Heart left ventricle (tissue), 16 donors: ENCODE data around the gene FLYWCH1. TPM values are rescaled to one million over a fixed set of nuclear protein-coding genes. Genes with fewer than 3 reads are reported as not detected.

Experiments
- ATAC-seq, 4 donors: fragments of 200-7000 bp; cut with Tn5 transposase; one replicate each; pipeline ENCODE4 v1.9.1; 2020 to 2022; ENCODE audit warnings: moderate library complexity in 4 of 4, mild to moderate bottlenecking in 3 of 4, moderate number of reproducible peaks in 1 of 4
- DNase-seq, 5 donors: peaks; one replicate each; pipeline ENCODE4 v3.0.0-alpha.2; 2020
- H3K27ac ChIP-seq, 12 donors: fragments of 200-600 bp; sonication (generic) in 4 of 12; one replicate each; pipeline versions ENCODE4 v1.5.0 to v1.8.0; 2016 to 2022; ENCODE audit warnings: mild to moderate bottlenecking in 2 of 12
- H3K27me3 ChIP-seq, 9 donors: fragments of 200-600 bp; sonication (generic) in 2 of 9; one replicate each; pipeline versions ENCODE4 v1.5.1 to v1.8.0; 2016 to 2022; ENCODE audit warnings: mild to moderate bottlenecking in 3 of 9
- H3K36me3 ChIP-seq, 9 donors: fragments of 200-600 bp; sonication (generic) in 2 of 9; one replicate each; pipeline versions ENCODE4 v1.5.0 to v1.8.0; 2018 to 2022; ENCODE audit warnings: mild to moderate bottlenecking in 2 of 9
- H3K4me1 ChIP-seq, 12 donors: fragments of 200-600 bp; sonication (generic) in 4 of 12; one replicate each; pipeline versions ENCODE4 v1.5.0 to v1.8.0; 2016 to 2022; ENCODE audit warnings: mild to moderate bottlenecking in 3 of 12
- H3K4me3 ChIP-seq, 12 donors: fragments of 200-600 bp; sonication (generic) in 4 of 12; one replicate each; pipeline versions ENCODE4 v1.5.0 to v1.8.0; 2017 to 2022; ENCODE audit warnings: mild to moderate bottlenecking in 9 of 12, moderate library complexity in 4 of 12
- H3K9me3 ChIP-seq, 12 donors: fragments of 200-600 bp; sonication (generic) in 4 of 12; one replicate each; pipeline versions ENCODE4 v1.5.0 to v1.8.0; 2016 to 2022; ENCODE audit warnings: mild to moderate bottlenecking in 1 of 12
- CTCF ChIP-seq, 12 donors: fragments of 200-600 bp; sonication (generic) in 4 of 12; IDR thresholded peaks; one replicate each; pipeline versions ENCODE4 v1.5.0 to v1.8.0; 2018 to 2022; ENCODE audit warnings: antibody characterized with exemption in 12 of 12, mild to moderate bottlenecking in 5 of 12
- POLR2A ChIP-seq, 2 donors: fragments of 450-650 bp; IDR thresholded peaks; one replicate each; pipeline ENCODE4 v1.6.1; 2017; ENCODE audit warnings: antibody characterized with exemption in 2 of 2, mild to moderate bottlenecking in 2 of 2, moderate library complexity in 2 of 2
- WGBS, 4 donors: extraction: QIAGEN DNeasy Blood & Tissue Kit in 2 of 4; methylation state at CpG; one replicate each; pipeline versions ENCODE4 v1.1.5 to v1.1.7; 2013 to 2018; 5-methylcytosine and 5-hydroxymethylcytosine counted together
- intact Hi-C, 10 donors: fragments of 100-400 bp; cut with DNase I; formaldehyde crosslinking; loops; one replicate each; pipeline versions ENCODE4 v1.11.1 to v1.14.2; 2022
- polyA plus RNA-seq, 2 donors: library from polyadenylated mRNA; stranded (reverse); fragments of 200-250 nt; gene quantifications; one replicate each; pipeline ENCODE4 v1.2.3, GENCODE V29; 2013
- total RNA-seq, 9 donors: library from RNA; depleted of rRNA in 2 of 9; stranded (reverse); fragments of >200 nt in 2 of 9; fragmentation: NEBNext Ultra II Directional in 3 of 9; extraction: Animal tissue kit (Norgen Biotek cat#: 25700) in 3 of 9; gene quantifications; one replicate each; pipeline versions ENCODE4 v1.1.0 to v1.2.4, GENCODE V29; 2016 to 2023
- donor health status: ischemic (EF 13 %, LVEDD 7.1; RV severe dilation, severe dysfunction).
- donor health status: healthy with polysubstance abuse.
- donor health status: DM: no; HTN: yes; CAD: no.
- donor health status: DM: no; HTN: no; CAD: no.
- donor health status: ischemic (EF 25% LVEDD 6.9; RV normal size, moderate dysfunction).
- donor health status: ischemic (EF 25% LVEDD 5.7; RV mildly dilated, moderate dysfunction).
- donor health status: healthy.
- donor health status: DM: yes; HTN: yes; CAD: no.
- donor health status: ischemic (EF 35%, LVEDD 5.7; RV mildly dilated, moderate dysfunction).
- donor health status: nonischemic (EF 11% LVEDD 7.7; RV severe dilation, severe dysfunction).
- donor health status: DM: yes; HTN: yes; CAD: no.
- donor health status: PGD.
- donor health status: ischemic (EF 29% LVEDD 5.4; RV normal size, mild dysfunction).
- donor health status: nonischemic (EF 23%, LVEDD 6.1; RV moderate dilation, normal function).

The FLYWCH1 gene
- total and polyA plus RNA-seq, 11 donors = 26.3 to 48.4 (median 34.1) TPM

DNA sequence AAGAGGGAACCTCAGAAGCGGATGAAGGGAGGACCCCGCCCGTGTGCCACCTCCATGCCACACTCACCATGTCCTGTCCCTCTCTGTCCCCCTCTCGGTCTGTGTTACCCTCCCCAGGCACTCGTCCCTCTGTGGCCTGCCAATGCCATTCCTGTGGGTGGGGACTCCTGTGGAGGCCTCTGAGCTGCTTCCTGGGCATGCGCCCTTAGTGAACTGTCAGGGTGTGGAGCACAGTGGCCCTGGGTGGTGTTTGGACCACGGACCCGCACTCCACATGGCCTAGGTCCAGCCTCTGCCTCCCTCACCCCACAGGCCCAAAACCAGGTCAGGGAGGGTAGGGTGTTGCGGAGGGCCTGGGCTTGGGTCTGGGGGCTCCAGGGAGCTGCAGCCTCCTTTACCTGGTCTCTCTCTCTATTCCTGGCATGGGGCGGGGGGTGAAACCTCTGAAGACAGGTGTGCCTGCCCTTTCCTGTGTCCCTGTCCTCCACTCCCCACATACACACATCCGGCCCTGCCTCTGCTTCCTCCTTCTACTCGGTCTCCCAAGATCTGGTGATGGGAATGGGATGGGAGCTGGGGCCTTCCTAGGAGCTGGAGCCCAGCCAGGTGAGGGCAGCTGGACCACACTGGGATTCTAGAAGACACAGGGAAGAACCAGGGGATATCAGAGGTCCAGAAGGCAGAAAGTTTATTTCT is 80.0 kb downstream of the FLYWCH1 start:
- Histone ChIP-seq H3K36me3 (no peaks in the 10 kb centered on the region), H3K4me1 (no peaks in the 10 kb centered on the region), H3K27me3 (peaks cover 0 to 17% (median 3%) of the 10 kb centered on the region in 9 donors), H3K27ac (no peak overlapping the region), H3K9me3 (no peaks in the 10 kb centered on the region), H3K4me3 (no peak overlapping the region)
- intact Hi-C loops = no loop called here
- no peak for DNase-seq
- WGBS, 4 donors = 79 to 90% (median 89%) methylated on average over 11 to 12 of the region's 12 CpGs
- TF ChIP-seq CTCF (IDR thresholded peaks at IDR 0.05) (no peak), POLR2A (IDR thresholded peaks at IDR 0.05) (no peak)
- ATAC-seq = no peak

DNA sequence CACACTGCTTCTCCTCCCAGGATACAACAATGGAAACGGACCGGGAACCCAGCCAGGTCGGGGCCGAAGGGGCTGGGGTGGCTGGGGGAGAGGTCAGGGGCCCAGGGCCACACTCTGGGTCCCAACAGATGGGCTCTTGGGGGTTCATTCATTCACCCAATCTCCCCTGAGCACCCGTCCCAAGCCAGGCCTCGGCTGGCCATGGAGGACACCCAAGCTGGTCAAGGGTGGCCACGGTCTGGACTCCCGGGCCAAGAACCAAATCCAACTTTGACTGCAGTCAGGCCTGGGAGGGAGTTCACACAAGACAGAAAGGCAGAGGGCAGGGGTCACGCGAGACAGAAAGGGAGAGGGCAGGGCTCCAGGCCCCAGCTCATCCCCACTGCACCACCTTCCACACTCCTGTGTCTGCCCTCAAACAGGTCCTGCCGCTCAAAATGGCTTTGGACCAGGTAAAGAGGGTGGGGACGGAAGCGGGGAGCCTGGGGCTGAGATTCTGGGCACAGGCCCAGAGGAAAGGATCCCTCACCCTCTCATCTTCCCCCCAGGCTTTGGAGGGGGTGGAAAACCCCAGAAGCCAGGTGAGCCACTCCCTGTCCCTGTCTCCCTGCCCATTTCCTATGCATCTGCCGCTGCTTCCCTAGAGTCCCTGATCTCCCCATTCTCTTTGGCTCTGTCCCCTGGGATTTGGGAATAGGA is 80.8 kb downstream of the FLYWCH1 start:
- Histone ChIP-seq H3K36me3 (no peaks in the 10 kb centered on the region), H3K4me1 (no peaks in the 10 kb centered on the region), H3K27me3 (peaks cover 0 to 11% (median 3%) of the 10 kb centered on the region in 9 donors), H3K9me3 (no peaks in the 10 kb centered on the region), H3K4me3 (no peak overlapping the region), H3K27ac (no peak overlapping the region)
- WGBS, 4 donors = 79 to 87% (median 82%) methylated on average over 14 of the region's 14 CpGs
- intact Hi-C loops = no loop called here
- no peak for DNase-seq
- TF ChIP-seq POLR2A (IDR thresholded peaks at IDR 0.05) (no peak), CTCF (IDR thresholded peaks at IDR 0.05) (no peak)
- no peak for ATAC-seq

DNA sequence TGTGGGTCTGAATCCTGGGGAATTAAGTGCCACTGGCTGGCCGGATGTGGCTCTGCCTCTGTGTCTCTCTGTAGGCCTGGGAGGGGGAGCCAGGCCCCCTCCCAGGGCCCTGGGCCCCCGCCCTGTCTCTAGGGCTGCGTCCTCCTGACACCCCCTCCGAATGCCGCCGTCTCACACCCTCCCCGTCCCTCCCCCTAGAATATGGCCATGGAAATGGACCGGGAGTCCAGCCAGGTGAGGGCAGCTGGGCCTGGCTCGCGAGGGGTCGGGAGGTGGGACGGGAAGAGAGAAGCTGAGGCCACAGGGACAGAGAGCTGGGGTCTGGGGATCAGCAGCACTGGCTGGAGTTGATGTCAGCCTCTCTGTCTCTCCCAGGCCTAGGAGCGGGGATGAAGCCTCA is 84.6 kb downstream of the FLYWCH1 start:
- H3K27me3 ChIP-seq = peaks cover 0 to 12% (median 0%) of the 10 kb centered on the region in 9 donors
- 72 to 87% (median 77%) methylated on average over 7 to 13 of the region's 13 CpGs for WGBS, 4 donors
- intact Hi-C loops = no loop called here

More for the DNA sequence above, 84.6 kb downstream of the FLYWCH1 start:
- no peak for DNase-seq
- TF ChIP-seq CTCF (IDR thresholded peaks at IDR 0.05) = no peak
- TF ChIP-seq POLR2A (IDR thresholded peaks at IDR 0.05) = no peak
- Histone ChIP-seq H3K4me1 (no peaks in the 10 kb centered on the region), H3K9me3 (no peaks in the 10 kb centered on the region), H3K36me3 (no peaks in the 10 kb centered on the region), H3K4me3 (no peak overlapping the region), H3K27ac (no peak overlapping the region)
- no peak for ATAC-seq
